ENCODE results near the gene C6orf47.

Gene C6orf47

GRCh38 chr6:31615748-31616147, 44.8 kb downstream of the C6orf47 start:
- ChIA-PET POLR2A (ENCODE audit: low non-redundant PET) (no interaction called here), CTCF (no interaction called here)
- no peak overlapping the region for H3K27ac ChIP-seq
- TF ChIP-seq, protein P1, sequence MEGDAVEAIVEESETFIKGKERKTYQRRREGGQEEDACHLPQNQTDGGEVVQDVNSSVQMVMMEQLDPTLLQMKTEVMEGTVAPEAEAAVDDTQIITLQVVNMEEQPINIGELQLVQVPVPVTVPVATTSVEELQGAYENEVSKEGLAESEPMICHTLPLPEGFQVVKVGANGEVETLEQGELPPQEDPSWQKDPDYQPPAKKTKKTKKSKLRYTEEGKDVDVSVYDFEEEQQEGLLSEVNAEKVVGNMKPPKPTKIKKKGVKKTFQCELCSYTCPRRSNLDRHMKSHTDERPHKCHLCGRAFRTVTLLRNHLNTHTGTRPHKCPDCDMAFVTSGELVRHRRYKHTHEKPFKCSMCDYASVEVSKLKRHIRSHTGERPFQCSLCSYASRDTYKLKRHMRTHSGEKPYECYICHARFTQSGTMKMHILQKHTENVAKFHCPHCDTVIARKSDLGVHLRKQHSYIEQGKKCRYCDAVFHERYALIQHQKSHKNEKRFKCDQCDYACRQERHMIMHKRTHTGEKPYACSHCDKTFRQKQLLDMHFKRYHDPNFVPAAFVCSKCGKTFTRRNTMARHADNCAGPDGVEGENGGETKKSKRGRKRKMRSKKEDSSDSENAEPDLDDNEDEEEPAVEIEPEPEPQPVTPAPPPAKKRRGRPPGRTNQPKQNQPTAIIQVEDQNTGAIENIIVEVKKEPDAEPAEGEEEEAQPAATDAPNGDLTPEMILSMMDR (conservative IDR thresholded peaks at IDR 0.05; ENCODE audit: low read depth): no peak
- DNase-seq (ENCODE audit: low spot score): no peak

DNA sequence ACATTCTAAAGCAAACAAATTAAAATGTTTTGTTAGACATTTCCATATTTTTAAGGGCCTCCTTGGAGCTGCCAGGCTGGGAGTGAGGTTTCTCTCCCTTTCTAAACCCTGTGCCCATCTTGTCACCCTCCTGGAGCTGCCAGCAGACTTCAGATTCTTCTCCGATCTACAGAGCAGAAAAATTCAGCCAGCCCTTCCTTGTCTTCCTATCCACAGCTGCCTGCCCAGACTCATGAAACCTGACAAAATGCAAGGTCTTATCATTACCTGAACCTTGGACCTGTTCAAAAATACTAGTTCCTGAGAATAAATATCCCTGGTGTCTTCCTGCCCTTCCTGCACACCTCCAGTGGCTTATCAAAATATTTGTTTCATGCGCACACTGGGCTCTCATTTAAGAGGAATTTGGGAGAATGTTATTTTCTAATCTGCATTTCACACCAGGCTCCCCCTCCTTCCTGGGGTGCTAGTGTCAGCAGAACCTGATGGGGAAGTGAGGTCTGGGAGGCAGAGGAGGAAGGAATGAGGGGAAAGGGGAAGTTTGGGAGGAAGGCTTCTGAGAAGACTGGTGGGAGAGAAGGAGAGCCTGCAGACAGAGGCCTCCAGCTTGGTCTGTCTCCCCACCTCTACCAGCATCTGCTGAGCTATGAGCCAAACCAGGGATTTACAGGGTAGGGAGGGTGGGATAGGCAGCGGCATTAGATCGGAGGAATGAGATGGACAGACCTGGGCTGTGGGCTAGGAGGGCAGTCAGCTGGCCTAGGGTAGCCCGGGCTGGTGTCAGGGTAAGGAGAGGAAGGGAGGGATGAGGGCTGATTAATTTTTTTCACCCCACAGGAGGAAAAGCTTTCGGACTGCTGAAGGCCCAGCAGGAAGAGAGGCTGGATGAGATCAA, 45.6 kb downstream of the C6orf47 start, which contains the start of gene AIF1:
TSS of gene AIF1 (plus strand) at position 551 of the 895 bp plus-strand sequence. CDS start at position 647, 96 bp downstream.
- ChIA-PET CTCF (no interaction called here), POLR2A (ENCODE audit: low non-redundant PET) (no interaction called here)
- no peak for DNase-seq (ENCODE audit: low spot score)
- no peak within 1 kb of the TSS for H3K27ac ChIP-seq
- TF ChIP-seq, protein P1 (conservative IDR thresholded peaks at IDR 0.05; ENCODE audit: low read depth): no peak

GRCh38 chr6:31614075-31614619, 46.4 kb downstream of the C6orf47 start:
- H3K27ac ChIP-seq: no peak overlapping the region
- ChIA-PET CTCF (no interaction called here), POLR2A (ENCODE audit: low non-redundant PET) (no interaction called here)
- TF ChIP-seq, protein P1 (conservative IDR thresholded peaks at IDR 0.05; ENCODE audit: low read depth): no peak
- DNase-seq (ENCODE audit: low spot score): no peak

GRCh38 chr6:31610968-31611367, 49.6 kb downstream of the C6orf47 start:
- ChIA-PET POLR2A (ENCODE audit: low non-redundant PET) (no interaction called here), CTCF (interaction anchor here (1.0 kb wide), 1 partner anchor 13 kb away, joined by 5 read pairs; no protein-coding TSS in a partner anchor)
- TF ChIP-seq, protein P1 (conservative IDR thresholded peaks at IDR 0.05; ENCODE audit: low read depth): no peak
- no peak overlapping the region for H3K27ac ChIP-seq
- DNase-seq (ENCODE audit: low spot score): no peak

GRCh38 chr6:31609519-31610406, 50.8 kb downstream of the C6orf47 start:
- POLR2A ChIA-PET (ENCODE audit: low non-redundant PET): no interaction called here
- H3K27ac ChIP-seq: no peak overlapping the region
- no peak for DNase-seq (ENCODE audit: low spot score)
- TF ChIP-seq, protein P1 (conservative IDR thresholded peaks at IDR 0.05; ENCODE audit: low read depth): no peak
- CTCF ChIA-PET: interaction anchor here (0.8 kb wide), 1 partner anchor 30 kb away, joined by 3 read pairs; no protein-coding TSS in a partner anchor
